Activated CD8-positive, alpha-beta T cell treated with anti-CD3 and anti-CD28 coated beads, Interleukin-2, amount 10 ng/mL, durations not matched to agents 7 days and 5 days (primary cell): Measurements from ENCODE around the gene DGLUCY. TPM values are rescaled to one million over a fixed set of nuclear protein-coding genes. Genes with fewer than 3 reads are reported as not detected.

ENCODE experiments used
- ATAC-seq: fragments of 150-1000 bp; cut with Tn5 transposase; one replicate; pipeline ENCODE4 v1.10.0; 2021; ENCODE audit warnings: moderate library complexity
- CTCF ChIA-PET: fragments of 350-600 bp; sonication (Branson Sonifier 250); formaldehyde crosslinking; loops from one replicate; lab custom pipeline; 2021; ENCODE audit warnings: antibody characterized with exemption; lab: Charles Lee
- POLR2A ChIA-PET: fragments of 350-600 bp; sonication (Branson Sonifier 250); formaldehyde crosslinking; loops from one replicate; lab custom pipeline; 2021; ENCODE audit warnings: antibody characterized with exemption; lab: Charles Lee
- DNase-seq: peaks from one replicate; pipeline ENCODE4 v3.0.0-alpha.2; 2020
- H3K27ac Mint-ChIP-seq: one replicate; pipeline ENCODE4 v1.8.0; 2021; ENCODE audit warnings: mild to moderate bottlenecking, mixed read lengths
- H3K27me3 Mint-ChIP-seq: one replicate; pipeline ENCODE4 v1.8.0; 2021; ENCODE audit warnings: low read depth, mixed read lengths
- H3K36me3 Mint-ChIP-seq: one replicate; pipeline ENCODE4 v1.8.0; 2021; ENCODE audit warnings: low read depth, mixed read lengths
- H3K4me1 Mint-ChIP-seq: one replicate; pipeline ENCODE4 v1.8.0; 2021; ENCODE audit warnings: low read depth, mixed read lengths
- H3K4me3 Mint-ChIP-seq: one replicate; pipeline ENCODE4 v1.8.0; 2021; ENCODE audit warnings: mild to moderate bottlenecking, mixed read lengths
- H3K9me3 Mint-ChIP-seq: one replicate; pipeline ENCODE4 v1.8.0; 2022; ENCODE audit warnings: mixed read lengths; ENCODE audit not compliant: insufficient read depth
- total RNA-seq, 2 experiments: library from RNA; stranded (reverse); gene quantifications; one replicate each; pipeline ENCODE4 v1.2.3, GENCODE V29; 2021

DGLUCY gene
- total RNA-seq, 2 experiments from 2014 or later, result 111 to 119 TPM

DNA sequence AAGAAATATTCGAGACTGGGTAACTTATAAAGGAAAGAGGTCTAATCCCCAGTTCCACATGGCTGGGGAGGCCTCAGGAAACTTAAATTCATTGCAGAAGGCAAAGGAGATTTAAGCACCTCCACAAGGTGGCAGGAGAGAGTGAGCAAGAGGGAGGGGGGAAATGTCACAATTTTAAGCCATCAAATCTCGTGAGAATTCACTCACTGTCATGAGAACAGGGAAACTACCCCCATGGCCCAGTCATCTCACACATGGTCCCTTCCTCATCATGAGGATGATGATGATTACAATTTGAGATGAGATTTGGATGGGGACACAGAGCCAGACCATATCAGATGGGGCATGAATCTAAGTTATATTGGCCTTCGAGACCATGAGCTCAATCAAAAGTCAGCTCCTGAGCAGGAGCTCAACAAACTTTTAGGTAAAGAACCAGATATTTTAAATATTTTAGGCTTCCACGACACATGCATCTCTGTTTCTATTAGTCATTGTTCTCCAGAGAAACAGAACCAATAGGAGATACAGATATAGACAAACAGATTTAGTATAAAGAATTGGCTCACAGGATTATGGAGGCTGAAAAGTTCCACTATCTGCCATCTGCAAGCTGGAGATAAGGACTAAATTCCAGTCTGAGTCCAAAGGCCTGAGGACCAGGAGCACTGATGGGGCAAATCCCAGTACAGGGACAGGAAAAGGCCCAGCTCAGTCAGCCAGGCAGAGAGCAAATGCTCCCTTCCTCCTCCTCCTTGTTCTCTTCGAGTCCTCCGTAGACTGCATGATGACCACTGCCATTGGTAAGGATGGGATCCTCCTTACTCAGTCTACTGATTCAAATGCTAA lies 24.9 kb downstream of the DGLUCY start:
- peaks cover 63% of the 10 kb centered on the region for H3K36me3 Mint-ChIP-seq
- H3K4me1 Mint-ChIP-seq, result peaks cover 63% of the 10 kb centered on the region

DNA sequence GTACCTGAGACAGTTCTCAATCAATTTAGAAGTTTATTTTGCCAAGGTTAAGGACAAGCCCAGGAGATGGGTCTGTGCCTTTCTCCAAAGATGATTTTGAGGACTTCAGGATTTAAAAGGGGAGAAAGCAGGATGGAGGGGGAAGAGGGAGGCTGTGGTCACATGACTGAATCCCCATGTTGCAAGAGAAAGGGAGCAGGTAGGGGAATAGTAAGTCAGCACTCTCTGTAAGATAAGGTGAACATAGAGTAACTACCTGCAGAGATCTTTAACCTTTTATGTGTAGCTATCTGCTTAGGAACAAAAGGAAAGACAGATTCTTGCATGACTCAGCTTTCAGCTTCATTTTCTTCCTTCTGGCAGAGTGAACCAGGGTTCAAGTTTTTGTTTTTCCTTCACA lies 25.9 kb downstream of the DGLUCY start:
- ATAC-seq (no peak), DNase-seq (no peak)
- Mint-ChIP-seq H3K9me3 (no peaks in the 10 kb centered on the region), H3K27me3 (no peaks in the 10 kb centered on the region), H3K4me3 (no peak overlapping the region), H3K4me1 (peaks cover 70% of the 10 kb centered on the region), H3K27ac (peak overlapping the region; percentile 40), H3K36me3 (peaks cover 68% of the 10 kb centered on the region)
- ChIA-PET CTCF (interaction anchor here (0.6 to 2.9 kb wide), 10 partner anchors 9 to 744 kb away, joined by 3 to 35 read pairs (median 4); partner anchors contain the start of genes DGLUCY and RPS6KA5), POLR2A (interaction anchor here (0.6 to 2.7 kb wide), 3 partner anchors 22 to 80 kb away, joined by 3 to 13 read pairs (median 12); partner anchors contain the start of genes DGLUCY and RPS6KA5)

More for the DNA sequence above, 24.9 kb downstream of the DGLUCY start:
- POLR2A ChIA-PET, result interaction anchor here (2.1 to 2.7 kb wide), 2 partner anchors 24 to 79 kb away, joined by 12 to 13 read pairs; partner anchors contain the start of genes DGLUCY and RPS6KA5
- peak overlapping the region; percentile 23 for H3K27ac Mint-ChIP-seq
- no peak overlapping the region for H3K4me3 Mint-ChIP-seq
- H3K27me3 Mint-ChIP-seq, result no peaks in the 10 kb centered on the region
- CTCF ChIA-PET, result interaction anchor here (0.6 to 2.9 kb wide), 22 partner anchors 10 to 738 kb away, joined by 3 to 35 read pairs (median 4); partner anchors contain the start of genes DGLUCY and GPR68
- no peaks in the 10 kb centered on the region for H3K9me3 Mint-ChIP-seq
- ATAC-seq (peak; percentile 38), DNase-seq (peak; percentile 71)

DNA sequence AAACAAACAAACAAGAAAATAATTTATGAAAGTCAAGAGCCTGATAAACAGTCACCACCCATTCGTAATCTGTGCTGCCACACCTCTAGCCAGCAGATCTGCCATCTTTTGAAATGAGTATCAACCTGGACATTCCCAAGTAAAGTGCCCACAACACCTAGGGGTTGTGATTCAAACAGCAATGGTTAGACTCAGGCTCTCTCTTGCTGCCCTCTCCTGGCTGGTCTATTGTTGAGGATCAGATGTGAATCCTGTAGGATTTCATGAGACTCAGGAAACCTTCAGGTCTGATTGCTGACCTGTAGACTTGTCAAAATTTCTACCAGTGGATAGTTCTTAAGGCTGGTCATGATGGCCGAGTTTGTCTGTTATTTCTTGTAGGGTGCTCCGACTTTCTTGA lies 26.8 kb downstream of the DGLUCY start:
- Mint-ChIP-seq H3K4me1 (peaks cover 79% of the 10 kb centered on the region), H3K27me3 (no peaks in the 10 kb centered on the region)

DNA sequence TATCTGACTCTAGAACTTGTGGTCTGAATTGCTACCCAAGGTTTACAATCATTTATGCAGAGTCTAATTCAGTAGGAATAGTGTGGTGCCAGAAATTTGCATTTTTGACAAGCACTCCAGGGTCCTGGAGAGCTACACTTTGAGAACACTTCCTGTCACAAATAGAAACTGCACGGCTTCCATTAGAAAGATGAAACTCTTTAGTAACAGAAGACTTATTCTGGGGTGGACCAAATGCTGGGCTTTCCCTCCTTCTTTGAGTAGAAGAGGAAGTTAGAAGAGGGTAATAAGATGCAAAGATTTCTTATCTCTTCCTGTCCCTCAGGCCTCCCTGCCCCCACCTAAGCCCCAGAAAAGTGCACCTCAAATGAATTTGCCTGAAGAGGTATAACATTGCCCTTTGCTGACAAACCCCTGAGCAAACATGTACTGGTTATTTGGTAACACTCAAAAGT lies 28.4 kb downstream of the DGLUCY start:
- Mint-ChIP-seq H3K4me1 (peaks cover 92% of the 10 kb centered on the region), H3K27ac (peak overlapping the region; percentile 82), H3K36me3 (peaks cover 79% of the 10 kb centered on the region), H3K9me3 (no peaks in the 10 kb centered on the region), H3K4me3 (peak overlapping the region; percentile 42), H3K27me3 (no peaks in the 10 kb centered on the region)
- DNase-seq, result peak; percentile 67
- ChIA-PET POLR2A (interaction anchor here (0.6 to 2.0 kb wide), 3 partner anchors 27 to 102 kb away, joined by 3 to 11 read pairs (median 3); partner anchors contain the start of gene GPR68), CTCF (interaction anchor here (1.1 to 2.1 kb wide), 6 partner anchors 28 to 239 kb away, joined by 3 to 13 read pairs (median 10); partner anchors contain the start of genes DGLUCY and RPS6KA5)
- peak; percentile 60 for ATAC-seq

More for the DNA sequence above, 26.8 kb downstream of the DGLUCY start:
- Mint-ChIP-seq H3K36me3 (peaks cover 72% of the 10 kb centered on the region), H3K4me3 (no peak overlapping the region), H3K9me3 (no peaks in the 10 kb centered on the region), H3K27ac (peak overlapping the region; percentile 40)
- DNase-seq (no peak), ATAC-seq (no peak)
- ChIA-PET CTCF (interaction anchor here (1.0 to 2.9 kb wide), 3 partner anchors 32 to 233 kb away, joined by 3 to 35 read pairs (median 3); partner anchors contain the start of gene RPS6KA5), POLR2A (no interaction called here)

DNA sequence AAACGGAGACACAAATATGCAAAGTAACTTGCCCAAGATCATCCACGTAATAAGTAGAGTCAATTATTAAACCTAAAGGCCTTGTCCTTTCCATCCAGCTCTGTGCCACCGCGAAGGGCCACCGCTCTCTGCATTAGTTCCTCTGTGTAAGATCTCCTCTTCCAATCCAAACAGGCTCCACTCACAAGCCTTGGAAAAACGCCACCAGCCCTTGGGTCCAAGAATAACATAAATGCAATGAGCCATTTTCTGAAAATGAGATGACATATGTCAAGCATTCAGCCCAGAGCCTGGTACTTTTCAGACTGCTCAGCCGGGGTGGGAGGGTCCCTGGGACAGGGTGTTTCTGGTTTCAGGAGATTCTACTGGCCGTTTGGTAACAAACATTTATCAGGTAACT lies 30.0 kb downstream of the DGLUCY start:
- H3K9me3 Mint-ChIP-seq, result no peaks in the 10 kb centered on the region
- ATAC-seq (no peak), DNase-seq (no peak)
- H3K27ac Mint-ChIP-seq, result peak overlapping the region; percentile 70
- ChIA-PET CTCF (interaction anchor here (1.0 to 1.1 kb wide), 3 partner anchors 30 to 241 kb away, joined by 4 to 5 read pairs (median 4); no protein-coding TSS in a partner anchor), POLR2A (no interaction called here)
- H3K4me3 Mint-ChIP-seq, result no peak overlapping the region
- peaks cover 74% of the 10 kb centered on the region for H3K36me3 Mint-ChIP-seq
- no peaks in the 10 kb centered on the region for H3K27me3 Mint-ChIP-seq
- H3K4me1 Mint-ChIP-seq, result peaks cover 84% of the 10 kb centered on the region

DNA sequence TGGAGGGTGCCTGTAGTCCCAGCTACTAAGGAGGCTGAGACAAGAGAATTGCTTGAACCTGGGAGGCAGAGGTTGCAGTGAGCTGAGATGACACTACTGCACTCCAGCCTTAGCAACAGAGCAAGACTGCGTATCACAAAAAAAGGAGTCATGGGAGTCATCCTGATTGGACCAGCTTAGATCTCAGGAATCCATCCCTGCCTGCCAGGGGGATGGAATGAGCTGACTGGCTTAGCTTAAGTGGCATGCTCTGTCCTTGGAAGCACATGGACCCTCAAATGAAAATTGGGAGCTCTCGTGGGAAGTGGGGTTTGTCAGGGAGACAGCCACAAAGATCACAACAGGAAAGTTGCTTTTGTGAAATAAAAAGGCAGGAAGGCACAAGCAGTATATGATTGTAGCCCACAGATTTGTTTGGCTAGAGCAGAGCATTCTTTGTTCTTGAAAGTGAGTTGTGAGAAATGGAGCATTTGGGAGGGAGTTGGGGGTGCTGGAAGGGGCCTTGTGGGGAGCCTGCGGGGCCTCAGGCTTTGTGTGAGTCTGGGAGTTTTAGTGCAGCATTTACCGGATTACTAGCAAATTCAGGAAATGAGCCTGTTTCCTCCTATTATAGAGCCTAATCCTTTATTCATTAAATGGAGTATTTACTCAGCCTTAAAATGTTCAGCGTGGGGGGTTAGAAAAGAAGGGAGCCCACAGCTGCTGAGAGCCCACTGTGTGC lies 30.7 kb downstream of the DGLUCY start:
- DNase-seq (no peak), ATAC-seq (no peak)
- ChIA-PET CTCF (interaction anchor here (1.0 to 1.1 kb wide), 3 partner anchors 29 to 242 kb away, joined by 4 to 5 read pairs (median 4); no protein-coding TSS in a partner anchor), POLR2A (no interaction called here)
- H3K27ac Mint-ChIP-seq, result peak overlapping the region; percentile 70
- H3K4me3 Mint-ChIP-seq, result no peak overlapping the region
- H3K27me3 Mint-ChIP-seq, result no peaks in the 10 kb centered on the region
- H3K36me3 Mint-ChIP-seq, result peaks cover 76% of the 10 kb centered on the region
- H3K9me3 Mint-ChIP-seq, result no peaks in the 10 kb centered on the region
- H3K4me1 Mint-ChIP-seq, result peaks cover 78% of the 10 kb centered on the region

DNA sequence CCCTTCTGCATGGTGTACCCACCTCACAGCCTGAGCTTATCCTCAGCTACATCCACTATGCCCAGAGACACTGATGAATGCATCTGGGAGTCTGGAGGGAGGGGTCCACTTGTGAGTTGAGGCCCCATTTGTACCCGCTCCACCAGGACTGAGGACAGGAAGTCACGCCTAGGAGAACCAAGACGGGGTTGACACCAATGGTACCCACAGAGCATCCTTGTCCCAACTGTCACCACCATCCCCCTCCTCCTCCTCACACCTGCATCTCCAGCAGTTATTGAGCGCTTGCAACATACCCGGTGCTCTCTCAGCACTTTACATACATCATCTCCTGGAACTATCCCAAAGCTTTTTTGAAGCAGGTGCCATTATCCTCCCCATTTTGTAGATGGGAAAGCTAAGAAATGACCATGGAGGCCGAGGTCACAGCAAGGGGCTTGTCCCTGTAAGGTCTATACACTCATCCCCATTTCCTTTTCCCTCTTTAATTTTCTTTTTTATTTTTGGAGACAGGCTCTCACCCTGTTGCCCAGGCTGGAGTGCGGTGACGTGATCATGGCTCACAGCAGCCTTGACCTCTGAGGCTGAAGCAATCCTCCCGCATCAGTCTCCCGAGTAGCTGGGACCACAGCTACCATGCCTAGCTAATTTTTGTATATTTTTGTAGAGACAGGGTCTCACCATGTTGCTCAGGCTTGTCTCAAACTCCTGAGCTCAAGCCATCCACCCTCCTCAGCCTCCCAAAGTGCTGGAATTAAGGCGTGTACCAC lies 31.7 kb downstream of the DGLUCY start:
- Mint-ChIP-seq H3K4me1 (peaks cover 69% of the 10 kb centered on the region), H3K4me3 (no peak overlapping the region), H3K27me3 (no peaks in the 10 kb centered on the region), H3K27ac (peak overlapping the region; percentile 70), H3K9me3 (no peaks in the 10 kb centered on the region), H3K36me3 (peaks cover 71% of the 10 kb centered on the region)
- POLR2A ChIA-PET, result no interaction called here
- CTCF ChIA-PET, result interaction anchor here (1.2 to 3.6 kb wide), 3 partner anchors 9 to 31 kb away, joined by 3 to 13 read pairs (median 3); no protein-coding TSS in a partner anchor
- no peak for ATAC-seq
- DNase-seq, result no peak

DNA sequence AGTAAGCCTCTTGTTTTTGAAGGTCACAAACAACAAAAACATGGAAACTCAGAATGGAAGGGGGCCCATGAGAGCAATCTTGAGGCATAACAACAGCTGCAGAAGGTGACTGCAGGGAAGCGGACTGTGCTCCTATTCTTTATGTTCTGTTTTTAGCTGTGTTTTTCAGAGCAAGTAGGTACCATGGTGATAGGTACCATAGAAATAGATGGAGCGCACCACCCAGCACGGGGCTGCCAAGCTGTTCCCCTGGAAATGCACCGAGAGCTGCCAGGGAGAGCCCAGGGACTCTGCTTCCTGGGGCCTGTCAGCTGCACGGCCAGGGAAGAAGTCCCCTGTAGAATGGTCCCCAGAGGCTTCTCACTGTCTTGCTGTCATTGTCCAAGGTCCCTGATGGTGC lies 32.8 kb downstream of the DGLUCY start:
- no peak for ATAC-seq
- POLR2A ChIA-PET, result no interaction called here
- H3K27me3 Mint-ChIP-seq, result no peaks in the 10 kb centered on the region
- CTCF ChIA-PET, result interaction anchor here (1.3 to 3.6 kb wide), 2 partner anchors 8 to 26 kb away, joined by 3 to 13 read pairs; no protein-coding TSS in a partner anchor
- peak overlapping the region; percentile 52 for H3K27ac Mint-ChIP-seq
- no peak for DNase-seq
- peaks cover 69% of the 10 kb centered on the region for H3K36me3 Mint-ChIP-seq
- H3K4me1 Mint-ChIP-seq, result peaks cover 61% of the 10 kb centered on the region
- no peaks in the 10 kb centered on the region for H3K9me3 Mint-ChIP-seq
- H3K4me3 Mint-ChIP-seq, result no peak overlapping the region

DNA sequence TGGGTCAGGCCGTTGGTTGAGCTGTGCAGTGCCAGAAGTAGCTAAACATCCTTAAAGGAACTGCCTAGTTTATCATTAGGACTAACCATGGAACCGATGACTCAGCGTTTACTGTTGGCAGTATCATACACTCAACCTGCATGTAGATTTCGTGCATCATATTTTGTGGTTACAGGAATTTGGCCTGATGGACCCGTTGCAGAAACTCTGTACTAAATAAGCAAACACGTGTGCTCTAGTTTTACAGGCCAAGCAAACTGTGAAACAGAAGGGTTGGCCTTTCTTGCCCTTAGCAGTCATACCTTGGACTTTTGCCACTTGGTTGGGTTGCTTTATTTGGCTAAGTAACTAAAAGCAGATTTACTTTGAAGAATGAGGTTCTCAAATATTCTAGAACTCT lies 35.6 kb downstream of the DGLUCY start:
- CTCF ChIA-PET, result no interaction called here
- H3K27me3 Mint-ChIP-seq, result no peaks in the 10 kb centered on the region
- DNase-seq (no peak), ATAC-seq (no peak)
- H3K4me3 Mint-ChIP-seq, result no peak overlapping the region
- POLR2A ChIA-PET, result no interaction called here
- H3K36me3 Mint-ChIP-seq, result peaks cover 60% of the 10 kb centered on the region
- H3K9me3 Mint-ChIP-seq, result no peaks in the 10 kb centered on the region
- H3K27ac Mint-ChIP-seq, result no peak overlapping the region
- H3K4me1 Mint-ChIP-seq, result peaks cover 44% of the 10 kb centered on the region

DNA sequence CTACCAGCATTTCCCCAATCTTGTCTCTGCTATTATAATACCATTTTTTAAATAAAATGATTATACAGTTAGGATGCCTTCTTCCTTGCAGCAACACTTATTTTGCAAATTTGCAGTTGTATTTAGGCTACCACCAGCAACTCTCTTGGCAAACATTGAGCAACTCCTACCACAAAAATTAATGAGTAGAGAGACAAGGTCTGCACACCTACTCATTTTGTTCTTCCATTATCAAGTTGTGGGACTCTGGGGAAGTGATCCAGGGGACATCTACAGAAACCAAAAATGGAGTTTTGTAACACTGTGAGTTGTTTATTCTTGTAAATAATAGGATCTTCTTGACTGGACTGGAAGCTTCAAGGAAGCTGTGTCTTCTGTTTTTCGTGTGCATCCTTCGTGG lies 38.6 kb downstream of the DGLUCY start:
- no peak for ATAC-seq
- no peak overlapping the region for H3K27ac Mint-ChIP-seq
- DNase-seq, result no peak
- POLR2A ChIA-PET, result no interaction called here
- H3K27me3 Mint-ChIP-seq, result no peaks in the 10 kb centered on the region
- peaks cover 20% of the 10 kb centered on the region for H3K4me1 Mint-ChIP-seq
- CTCF ChIA-PET, result interaction anchor here (1.5 to 1.7 kb wide), 2 partner anchors 13 to 250 kb away, joined by 4 to 5 read pairs; no protein-coding TSS in a partner anchor
- peaks cover 53% of the 10 kb centered on the region for H3K36me3 Mint-ChIP-seq
- no peak overlapping the region for H3K4me3 Mint-ChIP-seq
- H3K9me3 Mint-ChIP-seq, result no peaks in the 10 kb centered on the region
